Measurements from ENCODE around the gene SCRN2. TPM values are rescaled to one million over a fixed set of nuclear protein-coding genes. Genes with fewer than 3 reads are reported as not detected.

SCRN2 gene
- total RNA-seq, 3 donors from 2014 or later (not counting 1 experiment from before 2014, with no cell fraction given), result 33.7 to 38.0 (median 35.7) TPM

GRCh38 chr17:47821424-47822391 lies 19.4 kb downstream of the SCRN2 start, which contains the start of gene OSBPL7:
OSBPL7 (minus strand) TSS chr17:47821794; CDS start chr17:47820278, 1,516 bp downstream.
- H3K27ac ChIP-seq (ENCODE audit: low read length), result peak within 1 kb of the TSS; percentile 64
- Mint-ChIP-seq H3K27me3 (ENCODE audit: low read depth in 2 of 2) (no peaks in the 10 kb centered on the region), H3K36me3 (no peaks in the 10 kb centered on the region), H3K4me3 (peak within 1 kb of the TSS; percentile 97), H3K9me3 (no peaks in the 10 kb centered on the region), H3K4me1 (peaks cover 15 to 43% of the 10 kb centered on the region in 2 donors), H3K27ac (peak within 1 kb of the TSS; percentile 90 to 98)
- H3K4me3 ChIP-seq (ENCODE audit: low read length), result peak within 1 kb of the TSS; percentile 65
- ATAC-seq (peak; percentile 96 to 98 (median 97)), DNase-seq (peak; percentile 74 to 89)
- intact Hi-C loops (cut with micrococcal nuclease), result loop anchor here (1.0 to 10.0 kb wide), 2 partner anchors 10 to 87 kb away; partner anchors contain the start of genes LRRC46, MRPL10 and TBX21
- TF ChIP-seq, protein P1, sequence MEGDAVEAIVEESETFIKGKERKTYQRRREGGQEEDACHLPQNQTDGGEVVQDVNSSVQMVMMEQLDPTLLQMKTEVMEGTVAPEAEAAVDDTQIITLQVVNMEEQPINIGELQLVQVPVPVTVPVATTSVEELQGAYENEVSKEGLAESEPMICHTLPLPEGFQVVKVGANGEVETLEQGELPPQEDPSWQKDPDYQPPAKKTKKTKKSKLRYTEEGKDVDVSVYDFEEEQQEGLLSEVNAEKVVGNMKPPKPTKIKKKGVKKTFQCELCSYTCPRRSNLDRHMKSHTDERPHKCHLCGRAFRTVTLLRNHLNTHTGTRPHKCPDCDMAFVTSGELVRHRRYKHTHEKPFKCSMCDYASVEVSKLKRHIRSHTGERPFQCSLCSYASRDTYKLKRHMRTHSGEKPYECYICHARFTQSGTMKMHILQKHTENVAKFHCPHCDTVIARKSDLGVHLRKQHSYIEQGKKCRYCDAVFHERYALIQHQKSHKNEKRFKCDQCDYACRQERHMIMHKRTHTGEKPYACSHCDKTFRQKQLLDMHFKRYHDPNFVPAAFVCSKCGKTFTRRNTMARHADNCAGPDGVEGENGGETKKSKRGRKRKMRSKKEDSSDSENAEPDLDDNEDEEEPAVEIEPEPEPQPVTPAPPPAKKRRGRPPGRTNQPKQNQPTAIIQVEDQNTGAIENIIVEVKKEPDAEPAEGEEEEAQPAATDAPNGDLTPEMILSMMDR (IDR thresholded peaks at IDR 0.05), result no peak
- H3K27me3 ChIP-seq (ENCODE audit: control insufficient read depth, insufficient read depth, low read length), result no peaks in the 10 kb centered on the region
- H3K4me1 ChIP-seq (ENCODE audit: control insufficient read depth, insufficient read depth, low read length), result peaks cover 28% of the 10 kb centered on the region
- peaks cover 48% of the 10 kb centered on the region for H3K36me3 ChIP-seq (ENCODE audit: control insufficient read depth, insufficient read depth, low read length)
- H3K9me3 ChIP-seq (ENCODE audit: control insufficient read depth, insufficient read depth, low read length), result no peaks in the 10 kb centered on the region
- WGBS (ENCODE audit: insufficient coverage), result 5% methylated on average over 19 of the region's 21 CpGs

DNA sequence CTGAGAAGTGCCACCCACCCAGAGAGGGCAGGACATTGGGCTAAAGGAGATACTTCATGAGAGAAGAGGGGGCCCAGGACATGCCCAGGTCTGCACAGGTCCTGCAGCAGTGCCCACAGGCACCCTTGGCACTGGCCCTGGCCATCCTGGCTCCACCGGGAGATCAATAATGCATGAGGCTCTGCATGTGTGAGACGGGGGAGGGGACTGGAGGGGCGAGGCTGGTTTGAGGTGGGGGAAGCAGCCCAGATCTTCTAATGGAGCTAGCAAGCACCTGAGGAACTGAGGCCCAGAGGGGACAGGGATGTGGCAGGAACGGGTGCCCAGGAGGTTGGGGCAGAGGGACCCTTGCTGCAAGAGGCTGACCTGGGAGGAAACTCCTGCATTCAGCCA lies 20.0 kb downstream of the SCRN2 start:
- peak overlapping the region; percentile 90 to 98 for H3K27ac Mint-ChIP-seq
- peak overlapping the region; percentile 97 for H3K4me3 Mint-ChIP-seq
- DNase-seq (no peak), ATAC-seq (no peak)
- intact Hi-C loops (cut with micrococcal nuclease), result loop anchor here (1.0 to 10.0 kb wide), 2 partner anchors 10 to 86 kb away; partner anchors contain the start of genes LRRC46, MRPL10 and TBX21
- H3K27me3 Mint-ChIP-seq (ENCODE audit: low read depth in 2 of 2), result no peaks in the 10 kb centered on the region
- 12% methylated on average over 4 of the region's 4 CpGs for WGBS (ENCODE audit: insufficient coverage)
- peaks cover 48% of the 10 kb centered on the region for H3K36me3 ChIP-seq (ENCODE audit: control insufficient read depth, insufficient read depth, low read length)
- H3K4me3 ChIP-seq (ENCODE audit: low read length), result peak overlapping the region; percentile 65
- H3K27me3 ChIP-seq (ENCODE audit: control insufficient read depth, insufficient read depth, low read length), result no peaks in the 10 kb centered on the region
- no peaks in the 10 kb centered on the region for H3K36me3 Mint-ChIP-seq
- H3K9me3 Mint-ChIP-seq, result no peaks in the 10 kb centered on the region
- peaks cover 28% of the 10 kb centered on the region for H3K4me1 ChIP-seq (ENCODE audit: control insufficient read depth, insufficient read depth, low read length)
- H3K4me1 Mint-ChIP-seq, result peaks cover 15 to 43% of the 10 kb centered on the region in 2 donors
- TF ChIP-seq, protein P1 (IDR thresholded peaks at IDR 0.05), result no peak
- peak overlapping the region; percentile 64 for H3K27ac ChIP-seq (ENCODE audit: low read length)
- H3K9me3 ChIP-seq (ENCODE audit: control insufficient read depth, insufficient read depth, low read length), result no peaks in the 10 kb centered on the region

DNA sequence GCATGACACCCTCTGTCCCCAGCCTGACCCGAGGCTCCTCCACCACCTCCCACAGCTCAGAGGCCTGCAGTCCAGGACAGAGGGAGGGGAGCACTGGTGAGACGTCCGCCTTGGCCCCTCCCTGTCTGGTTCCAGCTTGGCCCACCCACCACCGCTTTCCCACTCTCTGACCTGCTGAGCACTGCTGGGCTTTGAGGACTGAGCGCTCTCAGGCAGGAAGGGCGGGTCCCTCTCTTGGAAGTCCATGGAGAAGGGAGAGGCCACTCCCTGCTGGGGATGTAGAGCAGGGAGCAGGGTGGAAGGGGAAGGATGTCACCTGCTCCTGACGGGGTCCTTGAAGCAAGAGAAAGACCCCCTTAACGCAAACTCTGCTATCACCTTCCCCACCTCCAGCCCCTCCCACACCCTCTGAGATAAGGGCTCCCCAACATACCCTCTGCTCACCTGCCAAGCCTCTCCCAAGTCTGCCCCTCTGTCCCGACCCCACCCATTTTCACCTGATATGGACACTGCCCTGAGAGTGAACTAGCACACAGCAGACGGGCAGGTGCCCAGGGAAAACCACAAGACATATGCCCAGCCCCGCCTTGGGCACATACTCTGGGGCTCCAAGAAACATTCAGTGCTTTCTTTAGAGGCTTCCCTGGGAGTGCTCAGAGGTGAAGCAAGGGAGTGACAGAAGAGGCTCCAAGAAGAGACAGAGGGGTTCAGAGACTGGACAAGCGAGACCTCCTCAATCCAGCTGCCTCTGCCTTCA lies 20.9 kb downstream of the SCRN2 start:
- Mint-ChIP-seq H3K4me1 (peaks cover 15 to 42% of the 10 kb centered on the region in 2 donors), H3K27me3 (ENCODE audit: low read depth in 2 of 2) (no peaks in the 10 kb centered on the region), H3K4me3 (peak overlapping the region; percentile 97), H3K9me3 (no peaks in the 10 kb centered on the region), H3K36me3 (no peaks in the 10 kb centered on the region), H3K27ac (peak overlapping the region; percentile 90 to 98)
- peak overlapping the region; percentile 64 for H3K27ac ChIP-seq (ENCODE audit: low read length)
- H3K27me3 ChIP-seq (ENCODE audit: control insufficient read depth, insufficient read depth, low read length), result no peaks in the 10 kb centered on the region
- peaks cover 28% of the 10 kb centered on the region for H3K4me1 ChIP-seq (ENCODE audit: control insufficient read depth, insufficient read depth, low read length)
- DNase-seq, result no peak
- TF ChIP-seq, protein P1 (IDR thresholded peaks at IDR 0.05), result no peak
- no peaks in the 10 kb centered on the region for H3K9me3 ChIP-seq (ENCODE audit: control insufficient read depth, insufficient read depth, low read length)
- peaks cover 52% of the 10 kb centered on the region for H3K36me3 ChIP-seq (ENCODE audit: control insufficient read depth, insufficient read depth, low read length)
- WGBS (ENCODE audit: insufficient coverage), result 82% methylated on average over 10 of the region's 12 CpGs
- ATAC-seq, result no peak
- intact Hi-C loops (cut with micrococcal nuclease), result loop anchor here (10.0 kb wide), 1 partner anchor 85 kb away; the partner anchor contains the start of gene TBX21
- no peak overlapping the region for H3K4me3 ChIP-seq (ENCODE audit: low read length)

Data from natural killer cell (primary cell).